Prostate gland (tissue), 2 donors: ENCODE data around the gene TRAPPC12.

Experiments
- POLR2A ChIP-seq: fragments of 450-650 bp; IDR thresholded peaks from one replicate; pipeline ENCODE4 v1.6.1; 2016; ENCODE audit warnings: antibody characterized with exemption, mild to moderate bottlenecking
- TF ChIP-seq, protein P1 (sequence below), 4 experiments: fragments of 200-600 bp in 2 of 4; fragments of 450-650 bp in 2 of 4; sonication (generic) in 2 of 4; IDR thresholded peaks; 1 replicate in 3 of 4; 2 replicates in 1 of 4; pipeline ENCODE4 v1.5.1; 2016 to 2019; ENCODE audit warnings: antibody characterized with exemption in 4 of 4, mild to moderate bottlenecking in 2 of 4, moderate library complexity in 2 of 4

DNA sequence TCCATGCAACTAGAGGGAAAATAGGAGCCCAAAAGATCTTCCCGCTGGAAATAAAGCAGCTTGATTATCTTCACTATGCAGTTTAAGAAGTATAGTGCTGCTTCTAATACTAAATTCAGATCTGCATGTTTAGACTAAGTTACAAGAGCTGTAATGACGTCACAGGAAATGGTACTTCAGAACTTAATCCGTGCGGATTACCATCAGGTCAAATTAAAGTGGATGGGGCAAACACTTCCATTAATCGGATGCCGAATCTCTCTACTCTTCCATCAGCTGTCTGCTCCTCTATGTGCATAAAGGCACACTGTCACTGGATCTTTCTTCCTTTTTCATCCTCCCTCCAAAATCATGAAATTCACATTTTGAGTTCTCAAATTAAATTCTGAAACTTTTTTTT, 52.6 kb downstream of the TRAPPC12 start:
- TF ChIP-seq, protein P1, sequence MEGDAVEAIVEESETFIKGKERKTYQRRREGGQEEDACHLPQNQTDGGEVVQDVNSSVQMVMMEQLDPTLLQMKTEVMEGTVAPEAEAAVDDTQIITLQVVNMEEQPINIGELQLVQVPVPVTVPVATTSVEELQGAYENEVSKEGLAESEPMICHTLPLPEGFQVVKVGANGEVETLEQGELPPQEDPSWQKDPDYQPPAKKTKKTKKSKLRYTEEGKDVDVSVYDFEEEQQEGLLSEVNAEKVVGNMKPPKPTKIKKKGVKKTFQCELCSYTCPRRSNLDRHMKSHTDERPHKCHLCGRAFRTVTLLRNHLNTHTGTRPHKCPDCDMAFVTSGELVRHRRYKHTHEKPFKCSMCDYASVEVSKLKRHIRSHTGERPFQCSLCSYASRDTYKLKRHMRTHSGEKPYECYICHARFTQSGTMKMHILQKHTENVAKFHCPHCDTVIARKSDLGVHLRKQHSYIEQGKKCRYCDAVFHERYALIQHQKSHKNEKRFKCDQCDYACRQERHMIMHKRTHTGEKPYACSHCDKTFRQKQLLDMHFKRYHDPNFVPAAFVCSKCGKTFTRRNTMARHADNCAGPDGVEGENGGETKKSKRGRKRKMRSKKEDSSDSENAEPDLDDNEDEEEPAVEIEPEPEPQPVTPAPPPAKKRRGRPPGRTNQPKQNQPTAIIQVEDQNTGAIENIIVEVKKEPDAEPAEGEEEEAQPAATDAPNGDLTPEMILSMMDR (IDR thresholded peaks at IDR 0.05) = no peak
- TF ChIP-seq POLR2A = no peak
